Loucy (cell line): ENCODE measurements around the gene HMCN1.

Source experiments
- H2AFZ ChIP-seq: fragments of 200-600 bp; sonication (generic); 2 replicates; pipeline ENCODE4 v1.6.0; 2016; ENCODE audit warnings: antibody characterized with exemption, mild to moderate bottlenecking, low read length, moderate library complexity
- H3F3A ChIP-seq: fragments of 200-600 bp; 2 replicates; pipeline ENCODE4 v1.6.0; 2016; ENCODE audit warnings: antibody characterized with exemption, low read depth, mild to moderate bottlenecking
- H3K27me3 ChIP-seq: fragments of 200-600 bp; sonication (generic); 2 replicates; pipeline ENCODE4 v1.6.1; 2014; ENCODE audit warnings: low read length, mild to moderate bottlenecking; ENCODE audit not compliant: insufficient read depth, poor library complexity, severe bottlenecking
- H3K36me3 ChIP-seq: fragments of 200-600 bp; sonication (generic); 2 replicates; pipeline ENCODE4 v1.6.1; 2016; ENCODE audit warnings: low read length; ENCODE audit not compliant: insufficient read depth
- H3K4me1 ChIP-seq: fragments of 200-600 bp; sonication (generic); 2 replicates; pipeline ENCODE4 v1.5.1; 2014; ENCODE audit warnings: low read length, mild to moderate bottlenecking; ENCODE audit not compliant: insufficient read depth, poor library complexity, severe bottlenecking
- H3K4me2 ChIP-seq: fragments of 200-600 bp; sonication (generic); 2 replicates; pipeline ENCODE4 v1.6.0; 2014; ENCODE audit warnings: antibody characterized with exemption, low read length, low read depth, mild to moderate bottlenecking; ENCODE audit not compliant: poor library complexity, severe bottlenecking
- H3K4me3 ChIP-seq: fragments of 200-600 bp; sonication (generic); 2 replicates; pipeline ENCODE4 v1.5.1; 2014; ENCODE audit warnings: low read length, mild to moderate bottlenecking, mixed read lengths; ENCODE audit not compliant: poor library complexity, severe bottlenecking
- H3K79me2 ChIP-seq: fragments of 200-600 bp; sonication (generic); 2 replicates; pipeline ENCODE4 v1.6.1; 2014; ENCODE audit warnings: low read length; ENCODE audit not compliant: insufficient read depth
- H3K9ac ChIP-seq: fragments of 200-600 bp; sonication (generic); 2 replicates; pipeline ENCODE4 v1.6.0; 2014; ENCODE audit warnings: mild to moderate bottlenecking, low read depth, low read length, moderate library complexity; ENCODE audit not compliant: poor library complexity, severe bottlenecking
- H3K9me2 ChIP-seq: fragments of 200-600 bp; sonication (generic); replicated peaks from 2 replicates; pipeline ENCODE4 v1.6.1; 2016; ENCODE audit warnings: low read depth, low read length, mixed read lengths
- H3K9me3 ChIP-seq: fragments of 200-600 bp; sonication (generic); 2 replicates; pipeline ENCODE4 v1.6.1; 2014; ENCODE audit warnings: mild to moderate bottlenecking, antibody characterized with exemption, low read length, low read depth; ENCODE audit not compliant: insufficient read depth
- H4K20me1 ChIP-seq: fragments of 200-600 bp; sonication (generic); 2 replicates; pipeline ENCODE4 v1.6.0; 2014; ENCODE audit warnings: antibody characterized with exemption, low read length, mild to moderate bottlenecking; ENCODE audit not compliant: insufficient read depth, poor library complexity, severe bottlenecking
- CTCF ChIP-seq: fragments of 200-600 bp; sonication (generic); conservative IDR thresholded peaks from 2 replicates; pipeline ENCODE4 v1.5.1; 2014; ENCODE audit warnings: mild to moderate bottlenecking, antibody characterized with exemption, low read length
- EZH2phosphoT487 ChIP-seq: fragments of 200-600 bp; IDR thresholded peaks from 2 replicates; pipeline ENCODE4 v1.6.1; 2018; ENCODE audit warnings: antibody characterized with exemption, mild to moderate bottlenecking, moderate library complexity, borderline replicate concordance

Gene HMCN1

GRCh38 chr1:186059752-186060151 lies 325.6 kb downstream of the HMCN1 start:
- no peak overlapping the region for H3K4me3 ChIP-seq
- no peaks in the 10 kb centered on the region for H3K36me3 ChIP-seq
- no peaks in the 10 kb centered on the region for H3K9me3 ChIP-seq
- no peak for TF ChIP-seq EZH2phosphoT487
- no peak for TF ChIP-seq CTCF
- no peaks in the 10 kb centered on the region for H3F3A ChIP-seq
- H3K79me2 ChIP-seq, result no peaks in the 10 kb centered on the region
- H3K4me1 ChIP-seq, result no peaks in the 10 kb centered on the region
- H3K9me2 ChIP-seq, result no peaks in the 10 kb centered on the region
- no peaks in the 10 kb centered on the region for H3K27me3 ChIP-seq
- no peak overlapping the region for H3K9ac ChIP-seq
- no peak overlapping the region for H2AFZ ChIP-seq
- H3K4me2 ChIP-seq, result no peak overlapping the region
- H4K20me1 ChIP-seq, result no peaks in the 10 kb centered on the region

- TF ChIP-seq EZH2phosphoT487 (no peak), CTCF (no peak)
- H3F3A ChIP-seq, result no peaks in the 10 kb centered on the region
- no peak overlapping the region for H3K9ac ChIP-seq
- no peaks in the 10 kb centered on the region for H3K9me2 ChIP-seq
- no peaks in the 10 kb centered on the region for H3K36me3 ChIP-seq
- no peaks in the 10 kb centered on the region for H3K79me2 ChIP-seq
- H3K27me3 ChIP-seq, result no peaks in the 10 kb centered on the region
- no peak overlapping the region for H3K4me3 ChIP-seq
- H2AFZ ChIP-seq, result no peak overlapping the region
- H3K4me1 ChIP-seq, result no peaks in the 10 kb centered on the region
- no peaks in the 10 kb centered on the region for H4K20me1 ChIP-seq
- H3K4me2 ChIP-seq, result no peak overlapping the region
- no peaks in the 10 kb centered on the region for H3K9me3 ChIP-seq
Observed at GRCh38 chr1:186060226-186060625, 326.0 kb downstream of the HMCN1 start.

GRCh38 chr1:186063091-186063657 lies 329.0 kb downstream of the HMCN1 start:
- H3F3A ChIP-seq, result no peaks in the 10 kb centered on the region
- H3K9me3 ChIP-seq, result no peaks in the 10 kb centered on the region
- no peaks in the 10 kb centered on the region for H3K79me2 ChIP-seq
- H4K20me1 ChIP-seq, result no peaks in the 10 kb centered on the region
- no peaks in the 10 kb centered on the region for H3K27me3 ChIP-seq
- H3K9me2 ChIP-seq, result no peaks in the 10 kb centered on the region
- no peak overlapping the region for H3K4me3 ChIP-seq
- no peak overlapping the region for H2AFZ ChIP-seq
- H3K9ac ChIP-seq, result no peak overlapping the region
- no peaks in the 10 kb centered on the region for H3K36me3 ChIP-seq
- H3K4me1 ChIP-seq, result no peaks in the 10 kb centered on the region
- no peak overlapping the region for H3K4me2 ChIP-seq
- TF ChIP-seq CTCF, result no peak
